Activated T-cell treated with anti-CD3 and anti-CD28 coated beads for 24 hours (primary cell): ENCODE results near the gene NTN4.
"Not testable (repeated sequence)": the region's sequence is repeated elsewhere in the genome, so short reads cannot be mapped to it uniquely, and the experiment has no call there.

ENCODE experiments used
- DNase-seq: peaks from one replicate; pipeline ENCODE4 v3.0.0-alpha.2; 2020; ENCODE audit warnings: low read depth

Gene NTN4

GRCh38 chr12:95709152-95709551 lies 81.4 kb downstream of the NTN4 start:
- no peak for DNase-seq

- DNase-seq = no peak
Measured at GRCh38 chr12:95705143-95705542, 85.4 kb downstream of the NTN4 start.

GRCh38 chr12:95703986-95704385 lies 86.6 kb downstream of the NTN4 start:
- no peak for DNase-seq

- no peak for DNase-seq
Measured at GRCh38 chr12:95701722-95702418, 88.7 kb downstream of the NTN4 start.

GRCh38 chr12:95701275-95701674 lies 89.3 kb downstream of the NTN4 start:
- DNase-seq = no peak

GRCh38 chr12:95700316-95700785 lies 90.2 kb downstream of the NTN4 start:
- DNase-seq = no peak

- DNase-seq = no peak
Measured at GRCh38 chr12:95699579-95699978, 91.0 kb downstream of the NTN4 start.

GRCh38 chr12:95694136-95694535 lies 96.4 kb downstream of the NTN4 start:
- no peak for DNase-seq

- DNase-seq = no peak
Measured at GRCh38 chr12:95693689-95694088, 96.9 kb downstream of the NTN4 start.

- no peak for DNase-seq
Measured at GRCh38 chr12:95690861-95691635, 99.5 kb downstream of the NTN4 start.

- DNase-seq = no peak
Measured at GRCh38 chr12:95687937-95688336, 102.6 kb downstream of the NTN4 start.

- DNase-seq = no peak
Measured at GRCh38 chr12:95683418-95683817, 107.1 kb downstream of the NTN4 start.

- DNase-seq = no peak
Measured at GRCh38 chr12:95681210-95681765, 109.3 kb downstream of the NTN4 start.

- no peak for DNase-seq
Measured at GRCh38 chr12:95678684-95679083, 111.9 kb downstream of the NTN4 start.

GRCh38 chr12:95677782-95678181 lies 112.8 kb downstream of the NTN4 start:
- not testable (repeated sequence) for DNase-seq

GRCh38 chr12:95674631-95675030 lies 115.9 kb downstream of the NTN4 start:
- no peak for DNase-seq

GRCh38 chr12:95674163-95674562 lies 116.4 kb downstream of the NTN4 start:
- DNase-seq = no peak

- no peak for DNase-seq
Measured at GRCh38 chr12:95673576-95673975, 117.0 kb downstream of the NTN4 start.

GRCh38 chr12:95672166-95672565 lies 118.4 kb downstream of the NTN4 start:
- DNase-seq = no peak

- no peak for DNase-seq
Measured at GRCh38 chr12:95671265-95671664, 119.3 kb downstream of the NTN4 start.

- no peak for DNase-seq
Measured at GRCh38 chr12:95663525-95663924, 127.0 kb downstream of the NTN4 start.

GRCh38 chr12:95661360-95661759 lies 129.2 kb downstream of the NTN4 start:
- DNase-seq = no peak

GRCh38 chr12:95658386-95658785 lies 132.2 kb downstream of the NTN4 start:
- no peak for DNase-seq
